ENCODE results near the gene NUBPL.

- TF ChIP-seq POLR2A (IDR thresholded peaks at IDR 0.05) (no peak), CTCF (IDR thresholded peaks at IDR 0.05) (no peak), POLR2AphosphoS5 (IDR thresholded peaks at IDR 0.05) (no peak)
These were observed 231.5 kb downstream of the NUBPL start for GRCh38 chr14:31792726-31793125.

Data from sigmoid colon (tissue), 4 donors.